AML-193 (cell line): ENCODE data around the gene LANCL3.
A peak's percentile ranks its signal among the peaks of the same experiment; 100 is the strongest.
"Not testable (repeated sequence)": the region's sequence is repeated elsewhere in the genome, so short reads cannot be mapped to it uniquely, and the experiment has no call there.

ENCODE experiments used
- DNase-seq, 2 experiments: peaks; one replicate each; lab custom pipeline; 2025; lab: John Stamatoyannopoulos, UW

LANCL3 gene

DNA sequence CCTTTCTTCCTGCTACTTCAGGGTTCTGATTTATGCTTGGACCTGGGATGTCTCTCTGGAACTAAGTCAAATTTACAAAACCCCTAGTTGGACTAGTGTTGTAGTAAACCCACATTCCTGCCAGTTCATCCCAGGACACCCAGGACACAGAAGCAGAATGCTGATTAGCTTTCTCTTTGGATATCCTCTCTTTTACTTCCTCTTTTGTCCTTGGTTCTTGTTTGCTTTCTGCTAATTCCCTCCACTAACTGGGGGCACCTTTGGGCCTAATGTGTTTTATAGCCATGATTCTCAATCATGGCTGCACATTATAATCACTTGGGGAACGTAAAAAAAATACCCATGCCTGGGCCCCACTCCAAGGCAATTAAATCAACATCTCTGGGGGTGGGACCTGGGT lies 42.5 kb downstream of the LANCL3 start:
- no peak for DNase-seq

DNA sequence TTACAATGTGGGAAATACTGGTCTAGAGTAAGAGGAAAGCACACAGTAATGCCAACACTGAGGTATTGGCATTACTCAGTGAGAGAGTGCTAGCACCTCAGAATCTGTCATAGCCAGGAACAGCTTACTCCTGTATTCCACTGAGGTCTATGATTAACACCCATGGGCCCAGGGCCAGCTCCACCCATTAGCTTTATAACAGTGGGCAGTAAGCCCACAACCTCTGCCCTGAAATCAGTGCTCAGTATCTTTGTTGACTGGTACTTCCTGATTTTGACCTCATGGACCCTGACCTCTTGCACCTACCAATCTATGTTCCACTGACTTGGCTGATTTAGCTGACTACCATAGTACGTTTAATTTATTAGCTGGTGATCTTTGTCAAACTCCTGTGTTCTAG lies 56.1 kb downstream of the LANCL3 start:
- no peak for DNase-seq

DNA sequence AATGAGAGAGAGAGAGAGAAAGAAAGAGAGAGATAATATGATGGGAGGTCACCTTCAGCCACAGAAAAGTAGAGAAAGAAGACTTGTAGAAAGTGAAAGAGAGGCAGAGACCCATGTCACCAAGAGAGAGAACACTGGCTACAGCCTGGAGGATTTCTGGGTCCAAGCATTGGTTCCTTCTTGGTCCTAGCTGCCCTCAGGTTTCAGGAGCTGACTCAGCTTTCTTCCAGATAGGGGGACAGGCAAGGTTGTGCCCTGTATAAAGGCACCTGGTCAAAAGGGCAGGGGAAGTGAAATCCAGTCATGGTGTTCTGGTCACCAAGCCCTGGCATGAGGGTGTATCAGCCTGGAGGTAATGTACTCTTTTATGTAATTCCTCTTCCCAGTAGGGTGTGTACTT lies 66.6 kb downstream of the LANCL3 start:
- no peak for DNase-seq

- DNase-seq = no peak
Measured at GRCh38 chrX:37640142-37640541, 68.7 kb downstream of the LANCL3 start.

DNA sequence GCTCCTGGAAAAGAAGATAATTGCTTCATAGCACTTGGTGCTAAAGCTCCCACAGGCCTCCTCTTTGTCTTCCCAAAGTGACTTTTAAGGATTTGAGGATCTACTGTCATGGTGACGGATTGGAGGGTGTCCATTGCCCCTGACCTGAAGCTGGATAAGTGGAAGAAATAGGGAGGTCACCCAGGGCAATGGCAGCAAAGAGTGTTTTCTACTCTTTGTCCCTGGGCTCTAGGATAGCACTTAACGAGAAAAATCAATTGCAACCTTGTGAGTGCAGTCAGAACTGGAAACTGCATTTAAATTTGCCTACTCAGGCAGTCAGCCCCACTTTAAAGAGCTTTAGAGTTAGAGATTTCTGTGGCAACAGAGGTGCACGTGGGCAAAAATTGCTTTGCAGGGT lies 70.4 kb downstream of the LANCL3 start:
- no peak for DNase-seq

DNA sequence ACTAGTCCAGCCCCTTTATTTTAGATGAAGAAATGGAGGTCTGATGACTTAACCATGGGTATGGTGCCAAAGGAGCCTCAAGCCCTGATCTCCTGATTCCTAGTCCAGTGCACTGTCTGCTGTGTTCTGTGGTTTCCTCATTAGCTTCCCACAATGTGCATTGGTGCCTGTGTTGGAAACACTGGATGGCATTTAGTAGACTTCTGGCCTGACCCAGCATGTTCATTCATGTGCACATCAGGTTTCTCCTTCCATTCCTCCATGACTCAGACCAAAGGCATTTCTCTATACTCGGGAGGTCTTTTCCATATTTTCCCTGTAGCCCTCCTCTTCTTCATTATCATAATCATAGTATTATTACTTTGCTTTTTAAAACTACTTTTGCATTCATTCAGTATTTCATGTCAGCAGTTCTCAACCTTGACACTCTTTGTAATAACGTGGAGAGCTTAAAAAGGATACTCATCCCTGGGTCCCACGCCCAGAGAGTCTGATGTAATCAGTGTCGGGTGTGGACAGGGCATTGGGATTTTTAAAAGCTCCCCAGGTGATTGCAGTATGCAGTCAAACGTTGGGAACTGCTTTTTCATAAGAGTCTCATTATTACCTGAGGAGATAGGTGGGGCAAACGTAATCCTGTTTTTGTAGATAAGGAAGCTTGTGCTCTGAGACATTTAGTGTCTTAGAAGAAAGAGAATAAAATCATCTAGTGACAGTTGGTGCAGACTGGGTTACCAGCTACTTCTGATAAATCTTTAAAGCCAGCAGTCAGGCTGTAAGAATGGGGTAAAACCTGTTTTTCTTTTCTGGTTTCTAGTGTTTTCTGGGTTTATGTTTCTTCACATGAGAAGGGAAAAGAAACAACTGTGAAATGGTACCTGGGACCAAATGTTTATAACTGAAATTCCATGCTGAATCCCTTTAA lies 73.2 kb downstream of the LANCL3 start:
- DNase-seq = no peak

DNA sequence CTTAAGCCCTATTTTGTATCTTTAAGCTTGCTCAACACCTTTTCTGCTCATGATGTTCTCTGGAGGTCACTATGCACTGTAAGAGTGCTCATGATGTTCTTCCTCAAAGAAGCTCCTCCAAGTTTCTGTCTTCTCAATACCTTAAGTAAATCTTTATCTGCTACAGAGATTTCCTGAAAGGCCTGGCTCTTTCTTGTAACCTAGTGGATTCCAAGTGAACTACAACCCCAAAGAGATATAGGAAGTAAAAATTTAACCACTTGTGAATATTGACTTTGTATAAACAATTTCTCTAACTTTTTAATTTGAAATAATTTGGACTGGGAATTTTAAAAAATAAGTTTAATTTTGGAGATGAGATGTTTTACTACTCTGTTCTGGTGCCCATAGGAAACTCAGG lies 74.8 kb downstream of the LANCL3 start:
- DNase-seq = no peak

- DNase-seq = not testable (repeated sequence)
Measured at GRCh38 chrX:37650879-37651278, 79.4 kb downstream of the LANCL3 start.

DNA sequence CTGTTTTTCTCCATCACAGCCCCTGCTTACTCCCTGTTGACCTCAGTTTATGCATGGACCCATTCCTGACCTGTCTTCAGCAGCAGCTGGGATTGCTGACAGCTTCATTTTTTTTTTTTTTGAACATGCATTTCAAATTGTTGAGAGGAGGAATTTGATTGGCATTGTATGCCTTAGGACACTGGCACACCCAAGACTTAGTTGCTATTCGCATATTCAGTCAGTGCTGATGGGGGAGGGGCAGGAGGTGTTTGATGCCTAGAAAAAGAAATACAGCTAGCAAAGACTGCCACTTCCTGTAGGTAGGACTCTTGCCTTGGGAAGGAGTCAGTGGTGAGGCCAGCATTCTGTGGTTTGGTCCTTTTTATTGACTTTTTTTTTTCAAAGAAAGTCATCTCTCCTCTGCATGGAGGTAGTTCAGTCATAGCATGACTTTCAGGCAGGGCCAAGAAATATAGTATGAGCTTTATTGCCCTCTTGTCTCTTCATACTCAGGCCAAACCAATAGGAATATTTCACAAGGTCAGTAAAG lies 80.5 kb downstream of the LANCL3 start:
- no peak for DNase-seq

DNA sequence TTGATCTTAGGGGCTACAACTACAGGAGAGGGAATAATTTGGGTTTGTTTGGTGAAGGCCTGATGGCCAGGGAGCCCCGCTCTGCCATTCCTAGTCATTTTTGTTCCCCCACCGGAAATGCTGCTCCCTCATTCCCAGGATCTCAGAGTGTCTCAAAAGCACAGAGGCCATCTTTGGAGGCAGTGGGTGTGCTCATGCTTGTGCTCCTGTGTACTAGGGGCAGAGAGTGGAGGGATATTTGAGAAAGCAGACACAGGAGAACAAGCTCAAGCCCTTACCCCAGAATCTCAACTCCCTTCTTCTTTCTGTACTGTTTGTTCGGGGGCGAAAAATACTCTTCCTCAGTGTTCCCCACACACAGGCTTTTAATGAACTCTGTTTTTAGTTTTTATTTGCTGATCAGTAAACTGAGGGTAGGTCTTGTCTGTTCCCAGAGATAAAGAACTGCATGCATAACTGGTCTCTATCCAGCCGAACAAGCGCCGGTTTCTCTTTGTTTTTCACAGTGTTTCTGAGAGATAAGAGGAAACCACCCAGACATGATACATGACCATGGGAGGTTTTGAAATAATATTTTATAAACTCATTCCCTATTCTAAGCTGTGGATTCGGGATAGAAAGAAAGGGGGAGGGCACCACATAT lies 81.2 kb downstream of the LANCL3 start:
- no peak for DNase-seq

DNA sequence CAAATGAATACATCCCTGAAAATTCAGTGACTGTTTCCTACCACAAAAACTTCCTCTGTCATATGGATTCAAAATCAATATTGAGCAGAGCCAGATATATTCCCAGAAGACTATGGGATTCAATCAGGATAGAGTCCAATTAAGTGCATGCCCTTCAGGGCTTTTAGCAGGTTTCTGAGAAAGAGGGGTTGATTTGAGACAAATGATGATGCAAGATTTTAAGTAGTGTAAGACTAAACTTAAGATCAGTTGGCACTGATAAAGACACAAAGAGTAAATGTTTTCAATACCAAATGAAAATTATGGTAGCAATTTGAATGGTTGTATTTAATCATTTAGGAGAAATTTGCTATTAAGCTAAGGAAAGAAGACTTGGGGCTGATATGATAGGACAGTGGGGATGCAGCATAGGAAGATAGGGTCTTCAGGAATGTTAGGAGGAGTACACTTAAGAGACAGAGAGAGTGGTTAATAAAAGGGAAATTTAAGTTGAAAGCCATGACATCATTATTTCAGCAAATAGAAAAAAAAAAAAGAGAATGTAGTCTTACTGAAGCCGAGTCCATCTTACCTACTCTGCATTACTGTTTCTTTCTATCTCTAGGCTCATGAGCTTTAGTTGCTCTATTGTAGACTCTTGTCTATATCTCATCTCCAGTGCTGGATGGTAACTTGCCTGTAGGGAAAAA lies 82.1 kb downstream of the LANCL3 start:
- DNase-seq = no peak

GRCh38 chrX:37658343-37659030 lies 87.0 kb downstream of the LANCL3 start:
- no peak for DNase-seq

- no peak for DNase-seq
Measured at GRCh38 chrX:37659047-37659446, 87.6 kb downstream of the LANCL3 start.

DNA sequence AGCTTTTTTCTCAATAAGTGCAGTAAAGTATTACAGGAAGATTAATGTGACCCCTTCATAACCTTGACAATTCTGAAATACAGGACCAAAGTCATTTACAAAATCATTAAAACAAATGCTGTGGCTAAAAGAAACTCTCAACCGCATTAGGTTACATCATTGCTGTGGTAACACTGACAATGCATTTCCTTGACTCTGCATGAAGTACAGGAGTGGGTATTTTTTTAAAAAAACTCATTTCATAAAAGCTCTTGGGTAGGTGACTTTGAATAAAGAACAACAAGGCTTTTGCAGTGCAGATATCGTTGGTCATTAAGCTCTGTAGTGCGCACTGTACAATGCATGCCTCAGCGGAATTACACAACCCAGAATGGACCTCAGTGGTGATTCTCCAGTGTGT lies 90.7 kb downstream of the LANCL3 start:
- peak; percentile 30 to 46 for DNase-seq

- no peak for DNase-seq
Measured at GRCh38 chrX:37666516-37666915, 95.1 kb downstream of the LANCL3 start.

- DNase-seq = no peak
Measured at GRCh38 chrX:37667141-37667540, 95.7 kb downstream of the LANCL3 start.

DNA sequence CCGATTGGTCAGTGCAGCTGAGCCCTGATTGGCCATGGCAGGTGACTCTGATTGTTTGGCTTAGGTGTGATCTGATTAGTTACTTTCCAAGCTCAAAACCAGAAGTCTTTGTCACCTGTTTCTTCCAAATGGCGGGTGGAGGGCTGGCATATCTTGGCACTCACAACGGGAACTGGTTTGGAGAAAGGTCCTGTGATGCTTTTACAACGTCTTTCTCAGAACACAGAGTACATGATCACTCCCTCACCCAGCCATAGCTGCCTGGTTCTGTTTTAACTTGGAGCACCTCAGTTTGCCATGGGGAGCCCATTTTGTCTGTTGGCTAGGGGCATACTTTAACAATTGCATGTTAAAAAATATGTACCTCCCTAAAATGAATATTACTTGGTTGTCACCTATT lies 101.1 kb downstream of the LANCL3 start:
- DNase-seq = no peak

- no peak for DNase-seq
Measured at GRCh38 chrX:37676811-37677210, 105.3 kb downstream of the LANCL3 start.

DNA sequence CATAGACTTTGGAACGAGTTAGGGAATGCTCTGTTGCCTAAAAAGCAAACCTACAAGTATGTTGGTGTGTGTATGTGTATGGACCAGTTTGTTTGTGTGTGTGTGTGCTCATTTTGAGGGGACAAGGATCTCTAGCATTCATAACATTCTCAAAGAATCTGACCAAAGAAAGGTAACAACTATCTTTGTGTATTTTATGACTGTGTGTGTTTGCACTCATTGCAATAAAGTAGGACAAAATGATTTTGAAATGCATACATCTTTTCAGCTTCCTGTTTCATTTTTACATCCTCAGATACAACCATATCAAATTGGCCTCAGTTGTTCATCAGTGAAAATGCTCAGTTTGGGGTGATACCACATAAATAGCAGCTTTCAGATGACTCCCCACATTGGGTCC lies 105.8 kb downstream of the LANCL3 start:
- no peak for DNase-seq

GRCh38 chrX:37677765-37678164 lies 106.3 kb downstream of the LANCL3 start:
- no peak for DNase-seq

DNA sequence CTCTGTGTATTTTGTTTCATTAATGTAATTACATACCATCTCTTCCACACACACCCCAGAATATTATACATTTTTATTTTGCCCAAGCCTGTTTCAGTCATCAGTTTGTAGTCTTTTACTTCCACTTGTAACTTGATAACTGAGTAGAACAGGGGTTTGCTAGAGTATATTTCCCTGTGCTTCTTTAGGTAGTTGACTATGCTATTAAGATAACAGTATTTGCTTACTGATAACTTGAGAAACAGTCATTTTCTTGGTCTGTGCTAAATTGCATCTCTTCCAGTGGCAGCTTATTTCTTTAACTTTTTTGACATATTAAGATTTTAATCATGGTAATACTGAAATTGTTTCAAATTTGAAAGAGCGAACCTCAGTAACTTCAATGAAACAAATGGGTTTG lies 107.1 kb downstream of the LANCL3 start:
- no peak for DNase-seq

DNA sequence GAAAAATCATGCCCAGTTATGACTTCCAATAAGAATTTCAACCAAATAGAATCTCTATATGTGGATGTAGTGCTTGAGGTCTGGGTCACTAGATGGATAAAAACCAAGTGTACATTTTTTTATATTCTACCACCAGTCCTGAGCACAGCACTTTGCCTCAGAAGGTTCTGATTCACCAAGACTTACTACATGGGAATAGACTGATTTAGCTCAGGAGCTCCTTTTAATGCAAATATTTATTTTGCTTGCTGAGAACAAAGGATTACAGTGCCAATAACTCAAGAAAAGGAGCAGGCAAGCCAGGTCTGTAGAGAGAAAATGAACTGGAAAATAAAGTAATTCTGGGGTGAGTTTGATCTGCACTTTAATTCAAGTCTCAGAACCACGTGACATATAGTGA lies 107.8 kb downstream of the LANCL3 start:
- DNase-seq = no peak
